B cell (primary cell): ENCODE results near the gene MTLN. TPM values are rescaled to one million over a fixed set of nuclear protein-coding genes. Genes with fewer than 3 reads are reported as not detected.
A peak's percentile ranks its signal among the peaks of the same experiment; 100 is the strongest.

Experiments
- ATAC-seq: fragments of 200-7000 bp; cut with Tn5 transposase; one replicate; pipeline ENCODE4 v1.10.0; 2021; ENCODE audit warnings: low read depth, mild to moderate bottlenecking, moderate number of reproducible peaks, moderate library complexity
- CTCF ChIA-PET: fragments of 350-600 bp; sonication (Branson Sonifier 250); formaldehyde crosslinking; loops from one replicate; lab custom pipeline; 2021; ENCODE audit warnings: antibody characterized with exemption, inconsistent platforms; lab: Charles Lee
- POLR2A ChIA-PET: fragments of 350-600 bp; sonication (Branson Sonifier 250); formaldehyde crosslinking; loops from one replicate; lab custom pipeline; 2021; ENCODE audit warnings: antibody characterized with exemption; lab: Charles Lee
- DNase-seq: peaks from one replicate; pipeline ENCODE4 v3.0.0; 2013
- H2AFZ ChIP-seq: 2 replicates; pipeline ENCODE4 v1.6.1; 2012; ENCODE audit warnings: mild to moderate bottlenecking, low read depth, low read length; ENCODE audit not compliant: insufficient read depth, poor library complexity, severe bottlenecking
- H3K27ac ChIP-seq, 2 donors: 1 replicate in 1 of 2; 2 replicates in 1 of 2; pipeline ENCODE4 v1.5.1; 2012 to 2013; ENCODE audit warnings: low read length in 2 of 2, mild to moderate bottlenecking in 2 of 2, moderate library complexity in 1 of 2
- H3K27me3 ChIP-seq, 4 experiments: fragments of 200-600 bp in 1 of 4; sonication (generic) in 1 of 4; replicated peaks in 1 of 4; 1 replicate in 2 of 4; 2 replicates in 2 of 4; pipeline versions ENCODE4 v1.6.1 to v1.7.0; 2013 to 2016; ENCODE audit warnings: low read length in 3 of 4, mild to moderate bottlenecking in 2 of 4, mixed read lengths in 1 of 4, moderate library complexity in 1 of 4; ENCODE audit not compliant: insufficient read depth in 4 of 4, control insufficient read depth in 3 of 4; ENCODE audit errors: control extremely low read depth in 1 of 4
- H3K36me3 ChIP-seq, 2 experiments: replicated peaks in 1 of 2; 1 replicate in 1 of 2; 2 replicates in 1 of 2; pipeline versions ENCODE4 v1.6.1 to v1.7.1; 2013; ENCODE audit warnings: low read length in 1 of 2; ENCODE audit not compliant: insufficient read depth in 2 of 2, control insufficient read depth in 1 of 2; ENCODE audit errors: control extremely low read depth in 1 of 2, extremely low read depth in 1 of 2
- H3K4me1 ChIP-seq, 2 donors: fragments of 200-600 bp in 1 of 2; sonication (generic) in 1 of 2; 1 replicate in 1 of 2; 2 replicates in 1 of 2; pipeline versions ENCODE4 v1.5.1 to v1.6.1; 2013 to 2017; ENCODE audit warnings: low read length in 2 of 2; ENCODE audit not compliant: control insufficient read depth in 2 of 2, insufficient read depth in 2 of 2
- H3K4me2 ChIP-seq: replicated peaks from 2 replicates; pipeline ENCODE3; 2012; ENCODE audit warnings: mild to moderate bottlenecking, low read depth, low read length; ENCODE audit not compliant: poor library complexity, severe bottlenecking
- H3K4me3 ChIP-seq, 5 experiments: fragments of 200-600 bp in 1 of 5; sonication (generic) in 1 of 5; 1 replicate in 3 of 5; 2 replicates in 2 of 5; pipeline versions ENCODE4 v1.5.1 to v1.7.0; 2011 to 2016; ENCODE audit warnings: low read length in 4 of 5, mild to moderate bottlenecking in 4 of 5, low read depth in 2 of 5, control low read depth in 1 of 5, moderate library complexity in 1 of 5; ENCODE audit not compliant: insufficient read depth in 1 of 5; ENCODE audit errors: control extremely low read depth in 1 of 5, extremely low read depth in 1 of 5
- H3K79me2 ChIP-seq: fragments of 200-600 bp; sonication (generic); one replicate; pipeline ENCODE4 v1.6.0; 2016; ENCODE audit warnings: low read length; ENCODE audit not compliant: control insufficient read depth, insufficient read depth
- H3K9ac ChIP-seq: fragments of 200-600 bp; sonication (generic); 2 replicates; pipeline ENCODE4 v1.6.1; 2017; ENCODE audit warnings: mild to moderate bottlenecking, low read length, moderate library complexity
- H3K9me3 ChIP-seq, 3 donors: one replicate each; pipeline versions ENCODE4 v1.6.1 to v1.7.1; 2013; ENCODE audit warnings: low read length in 2 of 3; ENCODE audit not compliant: control insufficient read depth in 2 of 3, insufficient read depth in 1 of 3; ENCODE audit errors: control extremely low read depth in 1 of 3
- H4K20me1 ChIP-seq: 2 replicates; pipeline ENCODE4 v1.6.0; 2012; ENCODE audit warnings: mild to moderate bottlenecking, low read length; ENCODE audit not compliant: insufficient read depth, control insufficient read depth, poor library complexity, severe bottlenecking
- H3K27ac Mint-ChIP-seq: one replicate; pipeline ENCODE4 v1.8.0; 2021; ENCODE audit warnings: mixed read lengths
- H3K27me3 Mint-ChIP-seq: one replicate; pipeline ENCODE4 v1.8.0; 2021; ENCODE audit warnings: mixed read lengths
- H3K4me1 Mint-ChIP-seq: one replicate; pipeline ENCODE4 v1.8.0; 2021; ENCODE audit warnings: mixed read lengths
- H3K4me3 Mint-ChIP-seq: one replicate; pipeline ENCODE4 v1.8.0; 2021; ENCODE audit warnings: mixed read lengths
- H3K9me3 Mint-ChIP-seq: one replicate; pipeline ENCODE4 v1.8.0; 2022; ENCODE audit warnings: mixed read lengths; ENCODE audit not compliant: insufficient read depth
- EZH2 ChIP-seq: IDR thresholded peaks from 2 replicates; pipeline ENCODE4 v1.6.1; 2012; ENCODE audit warnings: borderline replicate concordance, low read depth, mild to moderate bottlenecking, moderate library complexity, low read length; ENCODE audit not compliant: insufficient read depth, poor library complexity, severe bottlenecking
- WGBS: methylation state at CpG from one replicate; pipeline ENCODE4 v1.1.5; 2013; ENCODE audit warnings: missing lambda C conversion rate; ENCODE audit not compliant: insufficient coverage; 5-methylcytosine and 5-hydroxymethylcytosine counted together
- intact Hi-C: fragments of 100-400 bp; cut with micrococcal nuclease; formaldehyde crosslinking; loops from one replicate; pipeline ENCODE4 v1.10.0; 2022
- polyA plus RNA-seq: library from polyadenylated mRNA; depleted of rRNA; stranded (reverse); fragments of >200 nt; gene quantifications from 2 replicates; pipeline ENCODE4 v1.2.3, GENCODE V29; 2012
- total RNA-seq, 2 donors: library from RNA; stranded (reverse); fragments of 120-200 nt in 1 of 2; gene quantifications; 1 replicate in 1 of 2; 2 replicates in 1 of 2; pipeline versions ENCODE4 v1.2.3 to v1.2.4, GENCODE V29; 2013 to 2022
- TF ChIP-seq, protein P1 (sequence below): fragments of 200-600 bp; IDR thresholded peaks from one replicate; pipeline ENCODE4 v1.8.0; 2022; ENCODE audit warnings: antibody characterized with exemption, mild to moderate bottlenecking

The MTLN gene
- total and polyA plus RNA-seq, 2 donors (not counting 1 experiment from before 2014, with no cell fraction given), result 23.2 to 27.2 TPM

GRCh38 chr2:110204408-110205385 is 7.7 kb downstream of the MTLN start, which contains the start of gene NPHP1:
NPHP1 (minus strand) TSS chr2:110205013; CDS start chr2:110204968, 45 bp downstream.
- Histone ChIP-seq H3K27ac (peak within 1 kb of the TSS in 1 of 2 donors; percentile 62), H3K9me3 (no peaks in the 10 kb centered on the region), H3K27me3 (no peaks in the 10 kb centered on the region), H2AFZ (peak within 1 kb of the TSS; percentile 98), H3K36me3 (no peaks in the 10 kb centered on the region), H3K4me3 (peak within 1 kb of the TSS; percentile 22 to 73 (median 64)), H3K4me1 (peaks cover 8 to 11% of the 10 kb centered on the region in 2 donors), H3K9ac (peak within 1 kb of the TSS; percentile 82), H4K20me1 (no peaks in the 10 kb centered on the region), H3K79me2 (no peaks in the 10 kb centered on the region), H3K4me2 (peak within 1 kb of the TSS; percentile 91)
- Mint-ChIP-seq H3K4me3 (peak within 1 kb of the TSS; percentile 88), H3K4me1 (peaks cover 23% of the 10 kb centered on the region), H3K27ac (peak within 1 kb of the TSS; percentile 80), H3K27me3 (no peaks in the 10 kb centered on the region), H3K9me3 (no peaks in the 10 kb centered on the region)
- no peak for TF ChIP-seq EZH2
- TF ChIP-seq, protein P1, sequence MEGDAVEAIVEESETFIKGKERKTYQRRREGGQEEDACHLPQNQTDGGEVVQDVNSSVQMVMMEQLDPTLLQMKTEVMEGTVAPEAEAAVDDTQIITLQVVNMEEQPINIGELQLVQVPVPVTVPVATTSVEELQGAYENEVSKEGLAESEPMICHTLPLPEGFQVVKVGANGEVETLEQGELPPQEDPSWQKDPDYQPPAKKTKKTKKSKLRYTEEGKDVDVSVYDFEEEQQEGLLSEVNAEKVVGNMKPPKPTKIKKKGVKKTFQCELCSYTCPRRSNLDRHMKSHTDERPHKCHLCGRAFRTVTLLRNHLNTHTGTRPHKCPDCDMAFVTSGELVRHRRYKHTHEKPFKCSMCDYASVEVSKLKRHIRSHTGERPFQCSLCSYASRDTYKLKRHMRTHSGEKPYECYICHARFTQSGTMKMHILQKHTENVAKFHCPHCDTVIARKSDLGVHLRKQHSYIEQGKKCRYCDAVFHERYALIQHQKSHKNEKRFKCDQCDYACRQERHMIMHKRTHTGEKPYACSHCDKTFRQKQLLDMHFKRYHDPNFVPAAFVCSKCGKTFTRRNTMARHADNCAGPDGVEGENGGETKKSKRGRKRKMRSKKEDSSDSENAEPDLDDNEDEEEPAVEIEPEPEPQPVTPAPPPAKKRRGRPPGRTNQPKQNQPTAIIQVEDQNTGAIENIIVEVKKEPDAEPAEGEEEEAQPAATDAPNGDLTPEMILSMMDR, result no peak
- intact Hi-C loops, result loop anchor here (1.0 kb wide), 1 partner anchor 8 kb away; the partner anchor contains the start of gene MTLN
- ChIA-PET CTCF (no interaction called here), POLR2A (no interaction called here)
- ATAC-seq, result peak; percentile 92
- 2% methylated on average over 38 of the region's 43 CpGs for WGBS
- DNase-seq, result peak; percentile 90

DNA sequence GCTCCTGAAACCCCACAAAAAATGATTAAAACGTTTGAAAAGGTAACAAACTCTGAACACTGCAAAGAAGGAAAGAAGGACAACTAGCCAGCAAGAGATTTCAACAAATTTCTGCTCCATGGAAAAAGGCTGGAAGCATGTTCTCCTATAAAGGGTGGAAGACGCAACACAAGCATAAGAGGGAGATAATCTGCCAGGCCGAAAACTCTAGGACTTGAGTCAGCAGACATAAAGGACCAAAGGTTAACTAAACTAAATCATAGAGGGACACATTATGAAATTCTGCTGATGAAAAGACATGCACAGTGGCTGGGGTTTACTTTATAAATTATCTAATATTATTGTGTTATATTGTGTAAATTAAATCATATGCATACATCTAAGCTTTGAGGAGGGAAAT is 14.3 kb downstream of the MTLN start:
- no peaks in the 10 kb centered on the region for H3K27me3 ChIP-seq
- ChIA-PET POLR2A (no interaction called here), CTCF (no interaction called here)
- no peak overlapping the region for H2AFZ ChIP-seq
- Mint-ChIP-seq H3K4me1 (no peaks in the 10 kb centered on the region), H3K27ac (no peak overlapping the region), H3K4me3 (no peak overlapping the region), H3K27me3 (no peaks in the 10 kb centered on the region), H3K9me3 (no peaks in the 10 kb centered on the region)
- no peak overlapping the region for H3K9ac ChIP-seq
- DNase-seq, result no peak
- no peak overlapping the region for H3K27ac ChIP-seq
- intact Hi-C loops, result no loop called here
- H3K4me3 ChIP-seq, result no peak overlapping the region
- no peak for ATAC-seq
- TF ChIP-seq EZH2, result no peak
- TF ChIP-seq, protein P1, result no peak
- WGBS, result 80% methylated on average over 1 of the region's 3 CpGs
- no peak overlapping the region for H3K4me2 ChIP-seq
- no peaks in the 10 kb centered on the region for H3K4me1 ChIP-seq
- H3K79me2 ChIP-seq, result no peaks in the 10 kb centered on the region
- H3K9me3 ChIP-seq, result no peaks in the 10 kb centered on the region
- H4K20me1 ChIP-seq, result no peaks in the 10 kb centered on the region
- no peaks in the 10 kb centered on the region for H3K36me3 ChIP-seq
